Panc1 (cell line): ENCODE results near the gene RAB26. TPM values are rescaled to one million over a fixed set of nuclear protein-coding genes. Genes with fewer than 3 reads are reported as not detected.

Experiments used
- ATAC-seq: fragments of 200-7000 bp; cut with Tn5 transposase; 2 replicates; pipeline ENCODE4 v1.9.1; 2020; ENCODE audit warnings: mild to moderate bottlenecking, moderate library complexity
- BruUV-seq: library from RNA; stranded (reverse); fragments of 400-500 nt; replicated peaks from 2 replicates; lab custom pipeline; 2021; lab: Mats Ljungman, UMichigan
- CTCF ChIA-PET: fragments of 300-600 bp; sonication (Branson Sonifier 250); formaldehyde crosslinking; loops from one replicate; lab custom pipeline; 2022; ENCODE audit warnings: antibody characterized with exemption; lab: Charles Lee
- POLR2A ChIA-PET: fragments of 300-600 bp; sonication (Branson Sonifier 250); formaldehyde crosslinking; loops from one replicate; lab custom pipeline; 2022; ENCODE audit warnings: antibody characterized with exemption; lab: Charles Lee
- DNase-seq: peaks from one replicate; pipeline ENCODE4 v3.0.0-alpha.2; 2010; ENCODE audit warnings: low read depth, low spot score
- H3K27ac ChIP-seq: 2 replicates; pipeline ENCODE4 v1.5.1; 2011; ENCODE audit warnings: mild to moderate bottlenecking, low read length, inconsistent platforms
- H3K27me3 ChIP-seq: fragments of 200-500 bp; sonication (Bioruptor generic); 2 replicates; pipeline ENCODE4 v1.6.0; 2014; ENCODE audit warnings: low read length, inconsistent platforms; ENCODE audit not compliant: control insufficient read depth, insufficient read depth
- H3K36me3 ChIP-seq: fragments of 200-500 bp; sonication (Bioruptor generic); 2 replicates; pipeline ENCODE4 v1.5.1; 2014; ENCODE audit warnings: inconsistent platforms, mild to moderate bottlenecking, low read length, moderate library complexity; ENCODE audit not compliant: control insufficient read depth, insufficient read depth
- H3K4me1 ChIP-seq: 2 replicates; pipeline ENCODE4 v1.5.1; 2011; ENCODE audit warnings: inconsistent platforms, mild to moderate bottlenecking, low read length, moderate library complexity; ENCODE audit not compliant: control insufficient read depth, insufficient read depth
- H3K4me3 ChIP-seq, 2 experiments: 2 replicates each; pipeline ENCODE4 v1.5.1; 2011 to 2012; ENCODE audit warnings: low read depth in 2 of 2, low read length in 2 of 2, mild to moderate bottlenecking in 2 of 2, inconsistent platforms in 1 of 2, moderate library complexity in 1 of 2
- H3K9me3 ChIP-seq: fragments of 200-500 bp; sonication (Bioruptor generic); 2 replicates; pipeline ENCODE4 v1.5.1; 2014; ENCODE audit warnings: low read depth, mild to moderate bottlenecking, inconsistent platforms, low read length, moderate library complexity; ENCODE audit not compliant: control insufficient read depth, insufficient read depth
- POLR2AphosphoS5 ChIP-seq: IDR thresholded peaks from 2 replicates; pipeline ENCODE4 v1.6.1; 2012; ENCODE audit warnings: mild to moderate bottlenecking, low read depth, low read length, moderate library complexity
- SIN3A ChIP-seq: IDR thresholded peaks from 2 replicates; pipeline ENCODE4 v1.6.1; 2012; ENCODE audit warnings: low read depth, mild to moderate bottlenecking, low read length, moderate library complexity, borderline replicate concordance; ENCODE audit not compliant: insufficient read depth
- TCF7L2 ChIP-seq: IDR thresholded peaks from 2 replicates; pipeline ENCODE4 v1.6.1; 2011; ENCODE audit warnings: mild to moderate bottlenecking, low read depth, low read length, inconsistent platforms
- in situ Hi-C: cut with HindIII; loops from 2 replicates; pipeline ENCODE4 v1.10.0; 2016; ENCODE audit warnings: low sequenced_read_pairs, low pct_unique_long_range_greater_than_20kb
- intact Hi-C: fragments of 100-400 bp; cut with micrococcal nuclease; formaldehyde crosslinking; loops from one replicate; pipeline ENCODE4 v1.10.0; 2022; ENCODE audit not compliant: unreplicated experiment
- total RNA-seq: library from RNA; stranded (reverse); gene quantifications from one replicate; pipeline ENCODE4 v1.2.1, GENCODE V29; 2021; ENCODE audit not compliant: unreplicated experiment
- TF ChIP-seq, protein P1 (sequence below): fragments of 450-650 bp; IDR thresholded peaks from 2 replicates; pipeline ENCODE4 v1.5.1; 2017; ENCODE audit warnings: mild to moderate bottlenecking
- TF ChIP-seq, protein P2 (sequence below), 2 experiments: IDR thresholded peaks; 2 replicates each; pipeline ENCODE4 v1.6.1; 2011 to 2012; ENCODE audit warnings: low read depth in 2 of 2, control low read depth in 1 of 2, low read length in 1 of 2, mild to moderate bottlenecking in 1 of 2, moderate library complexity in 1 of 2; ENCODE audit not compliant: insufficient read depth in 1 of 2

Gene RAB26
- total RNA-seq, 1 experiment from 2014 or later: 92.2 TPM

DNA sequence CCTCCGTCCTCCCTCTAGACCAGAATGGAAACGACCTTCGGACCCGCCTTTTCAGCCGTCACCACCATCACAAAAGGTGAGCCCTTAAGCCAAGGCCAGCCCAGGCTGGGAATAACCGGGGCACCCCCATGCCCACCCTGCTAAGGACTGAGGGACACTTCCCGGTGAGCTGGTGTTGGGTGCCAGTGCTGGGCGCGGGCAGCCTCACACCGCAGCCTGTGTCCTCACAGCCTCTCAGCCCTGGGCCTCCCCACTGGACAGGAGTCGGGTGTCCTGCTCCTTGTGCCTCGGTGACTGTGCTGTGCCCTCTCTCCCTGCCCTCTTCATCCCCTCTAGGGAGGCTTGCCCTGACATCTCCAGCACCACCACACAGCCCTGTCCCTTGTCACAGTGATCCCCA lies 17.4 kb downstream of the RAB26 start:
- BruUV-seq: no TSS peak
- peaks cover 4% of the 10 kb centered on the region; the same call in 1 of the 2 replicates for H3K36me3 ChIP-seq
- DNase-seq: no peak
- H3K9me3 ChIP-seq: no peaks in the 10 kb centered on the region
- CTCF ChIA-PET: no interaction called here
- POLR2A ChIA-PET: interaction anchor here (0.9 kb wide), 1 partner anchor 11 kb away, joined by 3 read pairs; the partner anchor contains the start of gene TRAF7
- no peak for ATAC-seq
- no peaks in the 10 kb centered on the region for H3K4me1 ChIP-seq
- TF ChIP-seq TCF7L2: no peak
- TF ChIP-seq SIN3A: no peak
- no peak for TF ChIP-seq POLR2AphosphoS5
- TF ChIP-seq, protein P1, sequence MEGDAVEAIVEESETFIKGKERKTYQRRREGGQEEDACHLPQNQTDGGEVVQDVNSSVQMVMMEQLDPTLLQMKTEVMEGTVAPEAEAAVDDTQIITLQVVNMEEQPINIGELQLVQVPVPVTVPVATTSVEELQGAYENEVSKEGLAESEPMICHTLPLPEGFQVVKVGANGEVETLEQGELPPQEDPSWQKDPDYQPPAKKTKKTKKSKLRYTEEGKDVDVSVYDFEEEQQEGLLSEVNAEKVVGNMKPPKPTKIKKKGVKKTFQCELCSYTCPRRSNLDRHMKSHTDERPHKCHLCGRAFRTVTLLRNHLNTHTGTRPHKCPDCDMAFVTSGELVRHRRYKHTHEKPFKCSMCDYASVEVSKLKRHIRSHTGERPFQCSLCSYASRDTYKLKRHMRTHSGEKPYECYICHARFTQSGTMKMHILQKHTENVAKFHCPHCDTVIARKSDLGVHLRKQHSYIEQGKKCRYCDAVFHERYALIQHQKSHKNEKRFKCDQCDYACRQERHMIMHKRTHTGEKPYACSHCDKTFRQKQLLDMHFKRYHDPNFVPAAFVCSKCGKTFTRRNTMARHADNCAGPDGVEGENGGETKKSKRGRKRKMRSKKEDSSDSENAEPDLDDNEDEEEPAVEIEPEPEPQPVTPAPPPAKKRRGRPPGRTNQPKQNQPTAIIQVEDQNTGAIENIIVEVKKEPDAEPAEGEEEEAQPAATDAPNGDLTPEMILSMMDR: no peak
- TF ChIP-seq, protein P2, sequence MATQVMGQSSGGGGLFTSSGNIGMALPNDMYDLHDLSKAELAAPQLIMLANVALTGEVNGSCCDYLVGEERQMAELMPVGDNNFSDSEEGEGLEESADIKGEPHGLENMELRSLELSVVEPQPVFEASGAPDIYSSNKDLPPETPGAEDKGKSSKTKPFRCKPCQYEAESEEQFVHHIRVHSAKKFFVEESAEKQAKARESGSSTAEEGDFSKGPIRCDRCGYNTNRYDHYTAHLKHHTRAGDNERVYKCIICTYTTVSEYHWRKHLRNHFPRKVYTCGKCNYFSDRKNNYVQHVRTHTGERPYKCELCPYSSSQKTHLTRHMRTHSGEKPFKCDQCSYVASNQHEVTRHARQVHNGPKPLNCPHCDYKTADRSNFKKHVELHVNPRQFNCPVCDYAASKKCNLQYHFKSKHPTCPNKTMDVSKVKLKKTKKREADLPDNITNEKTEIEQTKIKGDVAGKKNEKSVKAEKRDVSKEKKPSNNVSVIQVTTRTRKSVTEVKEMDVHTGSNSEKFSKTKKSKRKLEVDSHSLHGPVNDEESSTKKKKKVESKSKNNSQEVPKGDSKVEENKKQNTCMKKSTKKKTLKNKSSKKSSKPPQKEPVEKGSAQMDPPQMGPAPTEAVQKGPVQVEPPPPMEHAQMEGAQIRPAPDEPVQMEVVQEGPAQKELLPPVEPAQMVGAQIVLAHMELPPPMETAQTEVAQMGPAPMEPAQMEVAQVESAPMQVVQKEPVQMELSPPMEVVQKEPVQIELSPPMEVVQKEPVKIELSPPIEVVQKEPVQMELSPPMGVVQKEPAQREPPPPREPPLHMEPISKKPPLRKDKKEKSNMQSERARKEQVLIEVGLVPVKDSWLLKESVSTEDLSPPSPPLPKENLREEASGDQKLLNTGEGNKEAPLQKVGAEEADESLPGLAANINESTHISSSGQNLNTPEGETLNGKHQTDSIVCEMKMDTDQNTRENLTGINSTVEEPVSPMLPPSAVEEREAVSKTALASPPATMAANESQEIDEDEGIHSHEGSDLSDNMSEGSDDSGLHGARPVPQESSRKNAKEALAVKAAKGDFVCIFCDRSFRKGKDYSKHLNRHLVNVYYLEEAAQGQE (IDR thresholded peaks at IDR 0.05; ENCODE audit: insufficient read depth in 1 of 2, low read depth in 2 of 2, low read length in 1 of 2): no peak
- in situ Hi-C loops: no loop called here
- H3K4me3 ChIP-seq: no peak overlapping the region
- intact Hi-C loops: no loop called here
- no peaks in the 10 kb centered on the region for H3K27me3 ChIP-seq
- H3K27ac ChIP-seq: no peak overlapping the region

DNA sequence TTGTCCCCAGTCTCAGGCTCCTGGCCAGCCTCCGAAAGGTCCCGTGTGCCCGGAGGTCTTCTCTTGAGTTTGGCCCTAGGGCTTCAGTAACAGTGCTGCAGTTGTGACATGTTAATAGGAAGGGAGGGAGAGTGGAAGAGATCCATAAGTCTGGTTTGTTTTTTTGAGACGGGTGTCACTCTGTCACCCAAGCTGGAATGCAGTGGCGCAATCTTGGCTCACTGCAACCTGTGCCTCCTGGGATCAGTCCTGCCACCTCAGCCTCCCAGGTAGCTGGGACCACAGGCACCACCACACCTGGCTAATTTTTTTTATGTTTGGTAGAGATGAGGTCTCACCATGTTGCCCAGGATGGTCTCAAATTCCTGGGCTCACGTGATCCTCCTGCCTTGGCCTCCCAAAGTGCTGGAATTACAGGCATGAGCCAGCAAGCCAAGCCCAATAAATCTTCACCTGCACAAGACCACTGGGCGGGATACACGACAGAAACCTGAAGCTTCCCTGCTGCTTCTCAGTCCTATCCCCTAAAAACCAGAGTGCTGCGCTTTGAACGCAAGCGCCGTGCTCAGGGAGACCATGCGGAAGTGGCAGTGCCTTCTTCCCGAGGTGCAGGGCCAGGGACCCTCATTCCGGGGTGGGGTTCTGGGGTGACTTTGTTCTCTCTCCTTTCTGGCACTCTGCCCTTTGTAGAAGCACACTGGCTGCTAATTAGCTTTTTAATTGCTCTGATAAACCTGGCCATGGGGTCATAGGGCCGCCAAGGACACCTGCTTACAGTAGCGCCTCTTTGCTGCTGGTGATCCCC lies 18.0 kb downstream of the RAB26 start:
- peaks cover 4% of the 10 kb centered on the region; the same call in 1 of the 2 replicates for H3K36me3 ChIP-seq
- no peaks in the 10 kb centered on the region for H3K27me3 ChIP-seq
- ChIA-PET POLR2A (interaction anchor here (0.9 kb wide), 1 partner anchor 11 kb away, joined by 3 read pairs; the partner anchor contains the start of gene TRAF7), CTCF (no interaction called here)
- in situ Hi-C loops: no loop called here
- H3K9me3 ChIP-seq: no peaks in the 10 kb centered on the region
- no peak overlapping the region for H3K4me3 ChIP-seq
- TSS peak; percentile 32 for BruUV-seq
- H3K4me1 ChIP-seq: no peaks in the 10 kb centered on the region
- TF ChIP-seq TCF7L2: no peak
- intact Hi-C loops: no loop called here
- DNase-seq (no peak), ATAC-seq (no peak)
- no peak overlapping the region for H3K27ac ChIP-seq
